GM19455 (cell line): Measurements from ENCODE around the gene KRTAP10-4.
"Not testable (repeated sequence)": the region's sequence is repeated elsewhere in the genome, so short reads cannot be mapped to it uniquely, and the experiment has no call there.

Source experiments
- ATAC-seq: cut with Tn5 transposase; IDR thresholded peaks from one replicate; pipeline ENCODE4 v1.9.1; 2021; ENCODE audit not compliant: unreplicated experiment

KRTAP10-4 gene

DNA sequence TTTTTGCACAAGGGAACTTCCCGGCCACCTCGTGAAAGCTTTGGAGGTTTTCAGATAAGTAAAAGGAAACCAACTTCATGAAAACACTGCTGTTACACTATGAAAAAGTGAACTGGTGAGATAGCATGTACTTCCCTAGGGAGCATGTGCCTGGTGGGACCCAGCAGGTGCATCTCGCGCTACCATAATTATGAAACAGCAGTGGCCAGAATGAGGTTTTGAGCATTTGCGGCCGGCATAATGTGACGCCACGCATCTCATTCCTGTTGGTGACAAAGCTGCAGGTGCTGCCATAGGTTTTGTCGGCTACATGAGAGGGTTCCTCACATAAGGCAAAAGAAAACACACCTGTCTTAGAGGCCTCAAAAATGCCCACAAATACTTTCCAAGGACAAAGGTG, 16.6 kb upstream of the KRTAP10-4 start:
- no peak for ATAC-seq

DNA sequence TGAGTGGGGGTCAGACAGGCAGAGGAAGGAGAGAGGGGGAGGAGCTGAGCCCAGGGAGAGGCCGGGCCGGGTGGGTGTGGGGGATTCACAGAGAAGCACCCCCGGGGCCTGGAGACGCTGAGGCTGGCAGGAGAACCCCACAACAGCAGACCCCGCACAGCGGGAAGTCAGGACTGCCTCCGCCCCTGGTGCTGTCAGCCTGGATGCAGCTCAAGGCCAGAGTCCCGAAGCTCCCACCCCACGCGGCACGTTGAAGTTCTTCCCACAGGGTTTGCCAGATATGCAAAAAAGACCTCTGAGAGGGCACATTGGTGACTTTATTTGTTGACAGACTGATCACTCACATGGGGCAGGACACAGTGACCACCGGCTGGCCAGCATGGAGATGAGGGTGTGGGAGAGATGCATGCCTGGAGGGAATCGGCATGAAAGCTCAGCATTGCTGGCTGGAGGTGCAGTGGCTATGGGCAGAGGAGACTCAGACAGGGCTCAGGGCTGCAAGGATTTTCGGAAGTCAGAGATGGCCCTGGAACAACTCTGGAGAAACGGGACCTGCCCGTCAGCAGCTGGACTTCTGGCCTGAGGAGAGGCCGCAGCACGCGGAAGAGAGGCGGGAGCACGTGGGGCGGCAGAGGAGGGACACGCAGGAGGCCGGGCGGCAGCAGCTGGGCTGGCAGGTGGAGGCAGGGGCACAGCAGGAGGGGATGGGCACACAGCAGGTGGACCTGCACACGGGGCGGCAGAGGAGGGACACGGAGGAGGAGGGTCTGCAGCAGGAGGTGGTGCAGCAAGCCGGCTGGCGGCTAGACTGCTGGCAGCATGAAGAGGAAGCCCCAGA, 15.8 kb upstream of the KRTAP10-4 start:
- no peak for ATAC-seq

DNA sequence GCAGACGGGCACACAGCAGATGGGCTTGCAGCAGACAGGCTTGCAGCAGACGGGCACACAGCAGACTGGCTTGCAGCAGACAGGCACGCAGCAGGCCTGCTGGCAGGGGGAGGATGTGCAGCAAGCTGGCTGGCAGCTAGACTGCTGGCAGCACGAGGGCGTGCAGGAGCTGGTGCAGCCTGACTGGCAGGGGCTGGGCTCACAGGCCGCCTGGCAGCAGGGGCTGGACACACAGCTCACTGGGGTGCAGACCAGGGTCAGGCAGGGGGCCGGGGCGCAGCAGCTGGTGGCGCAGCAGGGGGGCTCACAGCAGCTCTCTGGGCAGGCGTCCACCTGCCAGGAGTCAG, 15.2 kb upstream of the KRTAP10-4 start:
- ATAC-seq, result not testable (repeated sequence)

DNA sequence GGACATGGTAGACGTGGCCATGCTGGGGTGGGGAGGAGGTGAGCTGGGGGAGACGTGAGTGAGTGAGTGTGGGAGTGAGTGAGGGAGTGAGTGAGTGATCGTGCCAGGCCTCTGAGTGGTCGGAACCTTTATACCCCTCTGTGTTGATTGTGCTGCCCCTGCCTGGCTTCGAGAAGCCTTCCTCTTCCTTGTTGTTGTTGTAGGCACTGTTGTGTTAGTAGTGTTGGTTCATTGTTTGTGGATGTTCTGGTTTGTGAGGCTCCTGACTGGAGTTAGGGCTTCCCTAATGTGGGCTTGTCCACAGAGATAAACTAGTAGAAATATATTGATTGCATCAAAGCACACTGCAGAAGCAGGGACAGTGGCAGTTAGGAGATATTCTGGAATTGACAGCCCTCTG, 14.8 kb upstream of the KRTAP10-4 start, which contains the start of gene KRTAP10-3:
Gene KRTAP10-3 (minus strand): TSS at position 101 of the 400 bp plus-strand sequence. CDS start 80 bp downstream, at position 21.
- no peak for ATAC-seq

DNA sequence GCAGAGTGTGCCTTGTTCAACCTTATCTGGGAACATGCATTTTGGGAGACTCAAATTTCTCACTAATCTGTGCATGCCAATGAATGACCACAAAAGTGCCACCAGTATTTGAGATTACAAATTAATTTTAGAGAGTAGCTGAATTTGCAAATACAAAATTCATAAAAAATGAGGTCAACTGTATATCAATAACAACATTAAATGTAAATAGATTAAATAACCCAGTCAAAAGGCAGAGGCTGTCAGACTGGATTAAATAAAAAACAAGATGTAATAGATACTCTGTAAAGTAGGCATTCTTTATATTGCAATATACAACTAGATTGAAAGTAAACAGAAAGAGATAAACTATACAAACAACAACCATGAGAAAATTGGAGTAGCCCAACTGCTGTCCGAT, 9.4 kb upstream of the KRTAP10-4 start:
- no peak for ATAC-seq

DNA sequence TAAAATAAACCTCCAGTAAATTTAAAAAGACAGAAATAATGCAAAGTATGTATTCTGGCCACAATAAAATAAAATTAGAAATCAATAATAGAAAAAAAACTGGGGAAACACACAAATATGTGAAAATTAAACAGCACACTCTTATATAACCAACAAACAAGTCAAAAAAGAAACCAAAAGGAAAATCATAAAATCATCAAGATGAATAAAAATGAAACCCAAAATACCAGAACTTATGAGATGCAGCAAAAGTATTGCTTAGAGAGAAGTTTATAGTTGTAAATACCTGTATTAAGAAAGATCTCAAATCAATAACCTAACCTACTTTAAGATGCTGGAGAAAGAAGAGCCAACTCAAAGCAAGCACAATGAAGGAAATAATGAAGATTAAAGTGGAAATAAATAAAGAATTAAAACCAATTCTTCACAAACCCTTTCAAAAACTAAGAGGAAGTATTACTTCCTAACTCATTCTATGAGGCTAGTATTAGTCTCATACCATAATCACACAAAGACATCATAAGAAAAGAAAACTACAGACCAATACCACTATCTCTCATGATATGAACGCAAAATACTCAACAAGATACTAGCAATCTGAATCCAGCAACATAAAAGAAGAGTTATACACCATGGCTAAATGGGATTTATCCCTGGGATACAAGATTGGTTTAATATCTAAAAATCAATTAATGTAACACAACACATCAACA, 8.5 kb upstream of the KRTAP10-4 start:
- no peak for ATAC-seq

DNA sequence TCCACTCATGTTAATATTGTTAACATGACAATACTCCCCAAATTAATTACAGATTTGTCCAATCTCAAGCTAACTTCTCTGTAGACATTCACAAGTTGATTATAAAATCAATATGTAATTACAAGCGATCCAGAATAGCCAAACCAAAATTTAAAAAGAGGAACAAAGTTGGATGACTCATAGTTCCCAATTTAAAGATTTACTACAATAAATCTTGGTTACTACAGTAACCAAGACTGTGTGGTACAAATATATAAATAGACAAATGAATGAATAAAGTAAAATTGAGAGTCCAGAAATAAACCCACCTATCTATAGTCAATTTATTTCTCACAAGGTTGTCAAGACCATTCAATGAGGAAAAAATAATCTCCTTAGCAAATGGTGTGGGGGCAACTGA, 7.1 kb upstream of the KRTAP10-4 start:
- no peak for ATAC-seq

DNA sequence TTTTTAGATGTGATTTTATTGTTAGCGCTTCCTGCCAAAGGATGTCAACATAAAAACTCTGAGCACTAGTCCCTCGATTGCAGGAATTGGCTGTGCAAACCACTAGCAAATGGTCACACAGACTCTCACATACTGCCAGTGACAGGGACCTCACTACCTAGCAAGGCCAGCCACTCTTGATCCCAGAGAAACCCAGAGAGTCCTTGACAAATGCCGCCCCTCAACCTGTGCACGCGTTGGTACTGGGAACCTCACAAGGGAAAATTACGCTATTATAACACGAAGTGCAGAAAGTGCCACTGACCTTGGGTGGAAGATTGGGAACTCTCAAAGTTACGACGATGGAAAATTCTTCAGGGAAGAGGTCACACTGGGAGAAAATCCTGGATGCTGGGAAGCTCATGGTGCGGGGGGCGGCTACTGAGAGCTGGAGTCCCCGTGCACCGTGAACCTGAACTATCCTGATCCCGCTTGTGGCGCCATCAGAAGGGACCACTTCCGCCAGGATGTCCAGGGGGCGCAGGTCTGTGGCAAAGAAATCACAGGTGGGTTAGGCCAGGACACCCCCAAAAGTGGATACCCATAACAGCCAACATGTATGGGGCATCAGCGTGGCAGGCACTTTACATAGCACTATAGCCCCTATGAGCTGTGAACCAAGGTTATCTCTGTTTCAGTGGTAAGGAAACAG, 5.9 kb upstream of the KRTAP10-4 start:
- ATAC-seq, result no peak

DNA sequence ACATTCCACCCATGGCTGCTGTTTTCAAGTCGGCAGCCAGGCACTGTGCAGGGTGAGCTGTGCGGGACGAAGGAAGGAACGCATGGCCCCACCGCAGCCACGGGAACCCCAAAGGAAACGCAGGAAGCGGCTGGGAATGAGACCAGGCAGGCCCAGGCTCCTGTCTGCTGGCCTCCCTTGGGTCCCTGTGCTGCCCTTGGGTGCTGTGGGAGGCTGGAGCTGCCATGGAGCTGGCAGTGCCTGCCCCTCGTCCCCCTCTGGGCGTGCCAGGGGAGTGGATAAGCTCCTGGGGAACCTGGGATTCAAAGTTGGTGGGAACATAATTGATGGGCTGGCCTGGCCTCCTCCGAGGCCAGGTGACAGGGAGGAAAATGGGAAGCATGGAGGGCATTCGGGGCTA, 5.3 kb upstream of the KRTAP10-4 start:
- no peak for ATAC-seq

DNA sequence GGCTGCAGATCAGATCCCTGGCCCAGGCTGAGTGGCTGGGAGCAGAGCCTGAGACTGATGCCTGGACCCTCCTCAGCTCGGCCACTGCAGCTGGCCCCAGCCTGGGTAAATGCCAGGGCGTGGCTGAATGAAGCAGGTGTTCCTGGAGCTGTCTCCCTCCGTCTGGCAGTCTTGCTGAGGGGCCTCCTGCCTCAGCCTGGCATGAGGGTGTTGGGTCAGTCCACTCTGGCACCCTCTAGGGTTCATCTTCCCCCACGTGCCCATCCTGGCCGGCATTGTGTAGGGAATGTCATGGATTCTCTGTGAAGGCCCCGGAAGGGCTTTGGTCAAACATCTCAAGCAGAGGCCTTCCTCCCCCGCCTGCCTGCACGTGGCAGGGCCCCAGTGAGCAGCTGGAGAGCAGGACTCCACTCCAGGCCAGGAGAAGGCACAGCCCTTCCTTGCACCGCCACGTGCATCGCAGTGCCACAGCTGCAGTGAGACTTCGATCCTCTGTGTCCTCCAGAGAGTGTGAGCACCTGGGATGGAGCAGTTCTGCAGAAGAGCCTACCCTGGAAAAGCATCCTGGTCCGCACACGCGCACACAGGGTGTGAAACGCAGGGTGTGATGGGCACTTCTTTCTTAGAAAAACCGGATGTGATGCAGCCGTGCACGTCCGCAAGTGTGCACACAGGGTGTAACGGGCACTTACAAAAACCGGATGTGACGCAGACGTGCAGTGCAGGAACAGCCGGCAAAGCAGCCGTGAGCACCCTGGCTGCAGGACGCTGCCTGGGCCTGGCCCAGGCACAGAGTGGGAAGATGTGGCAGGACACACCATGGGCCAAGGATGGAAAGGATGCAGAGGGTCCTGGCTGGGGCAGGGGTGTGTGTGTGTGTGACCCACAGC, 4.6 kb upstream of the KRTAP10-4 start:
- no peak for ATAC-seq

DNA sequence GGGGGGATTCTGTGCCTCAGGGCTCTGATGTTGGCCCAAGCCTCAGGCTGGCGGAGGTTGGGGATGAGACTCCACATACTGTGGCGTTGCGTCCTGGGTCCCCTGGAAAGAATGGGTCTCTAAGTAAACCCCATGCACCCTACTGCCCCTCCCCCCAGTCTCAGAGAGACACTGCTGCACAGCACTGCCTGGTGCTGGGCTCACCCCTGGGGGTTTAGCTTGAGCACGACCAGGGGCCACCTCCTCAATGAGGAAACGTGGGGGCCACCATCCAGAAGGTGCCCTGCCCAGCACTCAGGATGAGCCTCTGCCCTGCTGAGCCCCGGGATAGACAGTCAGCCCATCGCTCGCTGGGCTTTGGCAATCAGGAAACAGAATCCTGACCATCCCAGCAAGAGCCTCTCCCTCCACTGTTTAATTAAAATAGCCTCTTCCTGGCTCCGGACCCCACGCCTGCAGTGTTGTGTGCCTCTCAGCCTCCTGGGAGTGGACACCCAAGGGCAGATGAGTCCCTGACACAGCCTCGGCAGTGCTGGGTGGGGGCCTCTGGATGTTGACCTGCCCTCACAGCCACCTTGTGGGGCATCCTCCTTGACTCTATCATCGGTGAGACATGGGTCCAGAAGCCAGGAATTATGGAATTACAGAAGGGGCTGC, 3.5 kb upstream of the KRTAP10-4 start:
- no peak for ATAC-seq

DNA sequence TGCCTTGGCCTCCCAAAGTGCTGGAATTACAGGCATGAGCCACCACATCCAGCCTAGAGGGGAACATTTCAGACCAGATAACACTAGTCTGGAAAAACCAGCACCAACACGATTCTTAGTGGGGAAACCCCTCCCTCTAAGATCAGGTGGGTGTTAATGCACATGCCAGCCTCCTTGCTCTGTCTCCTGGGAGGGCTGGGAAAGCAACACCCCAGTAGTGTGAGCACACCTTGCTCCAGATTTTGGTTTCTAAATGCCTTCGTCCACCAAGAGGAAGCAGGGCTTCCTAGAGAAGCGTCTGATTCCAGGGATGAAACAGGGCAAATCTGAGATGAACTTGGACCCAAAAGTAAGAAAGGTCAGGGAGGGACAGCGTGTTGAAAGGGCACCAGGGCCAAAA, 2.2 kb upstream of the KRTAP10-4 start:
- ATAC-seq, result no peak

DNA sequence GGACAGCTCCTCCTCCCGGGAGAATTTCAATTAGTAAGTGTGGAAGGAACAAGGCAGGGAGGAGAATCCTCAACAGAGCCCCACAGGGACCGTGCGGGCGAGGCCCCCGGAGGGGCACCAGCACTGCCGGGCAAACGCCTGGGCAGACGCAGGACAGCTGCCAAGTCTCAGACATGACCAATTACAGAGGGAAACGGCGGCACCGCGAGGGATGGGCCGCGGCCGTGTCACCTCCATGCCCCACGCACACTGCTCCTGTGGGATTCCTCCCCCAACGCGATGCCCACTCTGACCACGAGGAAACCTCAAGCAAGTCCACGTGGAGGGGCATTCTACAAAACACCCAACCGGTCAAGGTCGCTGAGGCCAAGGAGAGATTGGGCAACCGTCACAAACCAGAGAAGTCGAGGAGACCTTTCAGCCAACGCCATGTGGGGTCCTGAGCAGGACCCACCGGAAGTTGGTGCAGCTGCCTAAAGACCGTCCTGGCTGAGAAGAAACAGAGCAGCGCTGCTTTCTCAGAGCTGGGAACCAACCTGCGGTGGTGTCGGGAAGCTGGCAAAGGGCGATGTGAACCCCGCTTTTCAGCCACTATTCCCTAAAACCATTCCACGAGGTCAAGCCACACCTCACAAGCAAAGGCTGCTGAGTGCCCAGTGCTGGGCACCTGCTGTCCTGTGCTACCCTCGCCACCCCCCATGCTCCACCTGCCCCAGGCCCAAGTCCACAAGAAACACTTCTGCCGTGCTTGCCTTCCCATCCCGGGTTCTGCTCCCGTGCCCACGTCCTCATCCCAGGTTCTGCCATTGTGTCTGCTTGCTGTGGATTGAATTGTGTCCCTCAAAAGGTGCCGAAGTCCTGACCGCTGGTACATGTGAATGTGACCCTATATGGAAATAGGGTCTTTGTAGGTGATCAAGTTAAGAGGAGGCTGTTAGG, 1.4 kb upstream of the KRTAP10-4 start:
- no peak for ATAC-seq

DNA sequence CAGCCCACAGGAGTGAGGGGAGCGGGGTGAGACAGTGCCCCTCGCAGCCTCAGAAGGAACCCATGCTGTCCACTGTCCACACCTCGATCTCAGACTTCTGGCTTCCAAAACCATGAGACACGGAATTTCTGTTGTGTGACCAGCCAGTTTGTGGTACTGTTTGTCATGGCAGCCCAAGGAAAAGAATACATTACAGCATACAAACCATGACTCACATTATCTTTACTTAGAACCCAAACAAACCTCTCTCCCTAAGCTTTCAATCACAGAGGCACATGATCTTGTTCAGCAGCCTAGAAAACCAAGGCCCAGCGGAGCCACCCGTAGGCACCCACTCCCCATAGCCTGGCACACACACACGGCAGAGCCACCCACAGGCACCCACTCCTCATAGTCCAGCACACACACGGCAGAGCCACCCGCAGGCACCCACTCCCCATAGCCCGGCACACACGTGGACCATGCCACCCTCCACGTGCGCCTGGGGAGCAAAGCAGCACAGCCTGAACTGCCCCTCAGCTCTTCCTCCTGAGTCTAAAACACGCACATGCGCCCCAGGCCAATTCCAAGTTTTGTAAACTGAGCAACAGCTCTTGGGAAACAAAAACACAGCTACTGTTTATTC, 458 bp upstream of the KRTAP10-4 start:
- ATAC-seq, result no peak

DNA sequence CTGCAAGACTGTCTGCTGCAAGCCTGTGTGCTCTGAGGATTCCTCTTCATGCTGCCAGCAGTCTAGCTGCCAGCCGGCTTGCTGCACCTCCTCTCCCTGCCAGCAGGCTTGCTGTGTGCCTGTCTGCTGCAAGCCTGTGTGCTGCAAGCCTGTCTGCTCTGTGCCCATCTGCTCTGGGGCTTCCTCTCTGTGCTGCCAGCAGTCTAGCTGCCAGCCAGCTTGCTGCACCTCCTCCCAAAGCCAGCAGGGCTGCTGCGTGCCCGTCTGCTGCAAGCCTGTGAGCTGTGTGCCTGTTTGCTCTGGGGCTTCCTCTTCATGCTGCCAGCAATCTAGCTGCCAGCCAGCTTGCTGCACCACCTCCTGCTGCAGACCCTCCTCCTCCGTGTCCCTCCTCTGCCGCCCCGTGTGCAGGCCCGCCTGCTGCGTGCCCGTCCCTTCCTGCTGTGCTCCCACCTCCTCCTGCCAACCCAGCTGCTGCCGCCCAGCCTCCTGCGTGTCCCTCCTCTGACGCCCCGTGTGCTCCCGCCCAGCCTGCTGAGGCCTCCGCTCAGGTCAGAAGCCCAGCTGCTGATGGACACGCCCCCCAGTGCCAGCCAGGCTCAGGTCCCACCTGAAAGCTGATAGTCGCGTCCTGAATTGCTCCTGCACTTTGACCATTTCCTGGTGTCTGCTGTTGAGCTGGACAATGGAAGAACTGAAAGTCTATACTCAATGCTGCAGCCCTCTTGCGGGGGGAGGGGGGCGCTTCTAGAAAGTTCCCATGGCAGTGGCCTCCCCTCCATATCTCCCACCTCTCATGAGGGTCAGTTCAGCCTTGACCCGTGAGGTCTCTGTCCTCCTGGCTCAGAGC, 1.2 kb downstream of the KRTAP10-4 start:
- no peak for ATAC-seq

DNA sequence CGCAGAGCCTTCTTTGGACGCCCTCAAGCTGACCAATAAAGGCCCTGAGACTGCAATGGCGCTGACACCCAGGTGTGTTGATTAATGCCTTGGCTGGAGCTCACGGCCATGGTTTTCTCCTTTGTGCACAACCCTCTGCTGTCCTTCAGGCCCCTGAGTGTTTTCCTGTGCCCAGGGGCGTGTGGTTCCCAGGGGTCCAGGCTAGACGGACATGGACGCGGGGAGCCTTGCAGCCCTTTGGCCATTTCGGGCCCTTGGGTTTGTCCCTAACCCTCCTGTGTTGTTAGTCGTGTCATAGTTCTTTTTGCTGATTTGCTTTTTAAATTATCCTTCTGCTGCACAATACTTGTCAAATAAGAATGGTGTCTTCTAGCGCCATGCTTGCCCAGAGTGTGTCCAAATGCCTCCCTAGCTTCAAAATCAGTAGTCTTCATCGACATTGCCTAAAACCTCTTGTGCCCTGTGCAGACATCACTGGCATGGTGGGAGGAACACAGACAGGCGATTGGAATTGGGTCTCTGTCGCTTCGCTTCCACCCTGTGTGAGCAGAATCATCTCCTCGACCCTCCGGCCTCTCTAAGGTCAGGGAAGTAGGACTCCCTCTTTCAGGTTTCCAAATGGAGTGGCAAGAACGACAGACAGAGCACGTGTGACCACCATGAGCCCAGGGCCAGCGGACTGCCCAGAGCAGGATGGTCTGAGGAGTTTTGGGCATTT, 1.9 kb downstream of the KRTAP10-4 start:
- no peak for ATAC-seq

DNA sequence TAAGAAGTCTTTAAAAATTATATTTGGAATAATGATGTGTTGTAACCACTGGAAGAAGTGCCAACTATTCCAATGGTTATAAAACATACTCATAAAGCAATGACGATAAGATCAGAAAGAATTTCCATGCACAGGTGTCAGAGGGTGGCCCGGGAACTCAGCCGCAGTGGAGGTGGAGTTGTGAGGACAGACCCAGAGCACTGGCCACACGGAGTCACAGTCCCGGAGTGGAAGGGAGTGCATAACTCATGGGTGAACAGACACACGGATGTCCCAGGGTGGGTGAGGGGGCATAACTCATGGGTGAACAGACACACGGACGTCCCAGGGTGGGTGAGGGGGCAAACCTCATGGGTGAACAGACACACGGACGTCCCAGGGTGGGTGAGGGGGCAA, 2.5 kb downstream of the KRTAP10-4 start:
- no peak for ATAC-seq
